ENCODE data around the gene ERVK3-1.
A peak's percentile ranks its signal among the peaks of the same experiment; 100 is the strongest.

ERVK3-1 gene

DNA sequence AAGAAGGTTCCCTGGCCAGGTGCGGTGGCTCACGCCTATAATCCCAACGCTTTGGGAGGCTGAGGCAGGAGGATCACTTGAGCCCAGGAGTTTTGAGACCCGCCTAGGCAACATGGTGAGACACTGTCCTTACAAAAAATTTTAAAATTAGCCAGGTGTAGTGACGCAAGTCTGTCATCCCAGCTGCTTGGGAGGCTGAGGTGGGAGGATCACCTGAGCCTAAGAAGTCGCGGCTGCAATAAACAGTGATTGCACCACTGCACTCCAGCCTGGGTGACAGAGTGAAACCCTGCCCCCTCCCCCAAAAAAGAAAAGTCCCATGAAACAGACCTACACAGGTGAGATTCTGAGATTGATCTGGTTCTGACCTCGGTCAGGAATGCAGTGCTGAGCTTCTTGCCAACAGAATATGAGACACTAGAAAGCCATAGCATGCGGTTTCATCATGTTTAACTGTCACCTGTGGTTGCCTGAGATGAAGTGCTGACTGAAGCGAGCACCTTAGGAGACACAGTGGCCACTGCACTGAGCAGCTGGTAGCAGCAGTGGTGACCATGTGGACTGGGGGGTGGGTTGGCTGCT lies 50.1 kb downstream of the ERVK3-1 start:
- DNase-seq (ENCODE audit: low read depth) = no peak
- TF ChIP-seq, protein P1, sequence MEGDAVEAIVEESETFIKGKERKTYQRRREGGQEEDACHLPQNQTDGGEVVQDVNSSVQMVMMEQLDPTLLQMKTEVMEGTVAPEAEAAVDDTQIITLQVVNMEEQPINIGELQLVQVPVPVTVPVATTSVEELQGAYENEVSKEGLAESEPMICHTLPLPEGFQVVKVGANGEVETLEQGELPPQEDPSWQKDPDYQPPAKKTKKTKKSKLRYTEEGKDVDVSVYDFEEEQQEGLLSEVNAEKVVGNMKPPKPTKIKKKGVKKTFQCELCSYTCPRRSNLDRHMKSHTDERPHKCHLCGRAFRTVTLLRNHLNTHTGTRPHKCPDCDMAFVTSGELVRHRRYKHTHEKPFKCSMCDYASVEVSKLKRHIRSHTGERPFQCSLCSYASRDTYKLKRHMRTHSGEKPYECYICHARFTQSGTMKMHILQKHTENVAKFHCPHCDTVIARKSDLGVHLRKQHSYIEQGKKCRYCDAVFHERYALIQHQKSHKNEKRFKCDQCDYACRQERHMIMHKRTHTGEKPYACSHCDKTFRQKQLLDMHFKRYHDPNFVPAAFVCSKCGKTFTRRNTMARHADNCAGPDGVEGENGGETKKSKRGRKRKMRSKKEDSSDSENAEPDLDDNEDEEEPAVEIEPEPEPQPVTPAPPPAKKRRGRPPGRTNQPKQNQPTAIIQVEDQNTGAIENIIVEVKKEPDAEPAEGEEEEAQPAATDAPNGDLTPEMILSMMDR (IDR thresholded peaks at IDR 0.05; ENCODE audit: insufficient read depth, low read depth, low read length, missing control alignments) = no peak
- no peak overlapping the region for H3K4me3 ChIP-seq (ENCODE audit: low read length)

DNA sequence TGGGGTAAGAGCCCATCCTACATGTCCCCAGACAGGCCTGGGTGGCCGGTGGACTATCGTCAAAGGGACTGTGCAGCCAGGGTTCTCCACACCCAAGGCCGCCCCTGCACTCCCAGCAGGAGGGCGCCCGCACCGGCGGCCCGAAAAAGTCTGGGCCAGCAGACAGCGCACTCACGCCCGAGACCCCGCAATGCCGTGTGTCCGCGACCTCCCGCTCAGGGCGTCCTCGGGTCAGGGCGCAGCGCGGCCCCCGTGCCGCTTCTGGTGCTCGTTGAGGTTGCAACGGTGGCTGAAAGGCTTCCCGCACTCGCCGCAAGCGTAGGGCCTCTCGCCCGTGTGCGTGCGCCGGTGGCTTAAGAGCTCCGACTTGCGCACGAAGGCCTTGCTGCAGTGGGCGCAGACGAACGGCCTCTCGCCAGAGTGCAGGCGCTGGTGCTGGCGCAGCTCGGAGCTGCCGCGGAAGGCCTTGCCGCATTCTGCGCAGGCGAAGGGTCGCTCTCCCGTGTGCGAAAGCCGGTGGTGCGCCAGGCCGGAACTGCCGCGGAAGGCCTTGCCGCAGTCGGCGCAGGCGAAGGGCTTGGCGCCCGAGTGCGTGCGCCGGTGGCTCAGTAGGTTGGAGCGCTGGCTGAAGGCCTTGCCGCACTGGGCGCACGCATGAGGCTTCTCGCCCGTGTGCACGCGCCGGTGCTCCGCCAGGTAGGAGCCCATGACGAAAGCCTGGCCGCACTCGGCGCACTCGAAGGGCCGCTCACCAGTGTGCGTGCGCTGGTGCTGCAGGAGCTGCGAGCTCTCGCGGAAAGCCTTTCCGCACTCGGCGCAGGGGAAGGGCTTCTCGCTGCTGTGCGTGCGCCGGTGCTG lies 51.0 kb downstream of the ERVK3-1 start:
- TF ChIP-seq, protein P1 (IDR thresholded peaks at IDR 0.05; ENCODE audit: insufficient read depth, low read depth, low read length, missing control alignments) = no peak
- H3K4me3 ChIP-seq (ENCODE audit: low read length) = peak overlapping the region; percentile 1
- peak; percentile 41 for DNase-seq (ENCODE audit: low read depth)

DNA sequence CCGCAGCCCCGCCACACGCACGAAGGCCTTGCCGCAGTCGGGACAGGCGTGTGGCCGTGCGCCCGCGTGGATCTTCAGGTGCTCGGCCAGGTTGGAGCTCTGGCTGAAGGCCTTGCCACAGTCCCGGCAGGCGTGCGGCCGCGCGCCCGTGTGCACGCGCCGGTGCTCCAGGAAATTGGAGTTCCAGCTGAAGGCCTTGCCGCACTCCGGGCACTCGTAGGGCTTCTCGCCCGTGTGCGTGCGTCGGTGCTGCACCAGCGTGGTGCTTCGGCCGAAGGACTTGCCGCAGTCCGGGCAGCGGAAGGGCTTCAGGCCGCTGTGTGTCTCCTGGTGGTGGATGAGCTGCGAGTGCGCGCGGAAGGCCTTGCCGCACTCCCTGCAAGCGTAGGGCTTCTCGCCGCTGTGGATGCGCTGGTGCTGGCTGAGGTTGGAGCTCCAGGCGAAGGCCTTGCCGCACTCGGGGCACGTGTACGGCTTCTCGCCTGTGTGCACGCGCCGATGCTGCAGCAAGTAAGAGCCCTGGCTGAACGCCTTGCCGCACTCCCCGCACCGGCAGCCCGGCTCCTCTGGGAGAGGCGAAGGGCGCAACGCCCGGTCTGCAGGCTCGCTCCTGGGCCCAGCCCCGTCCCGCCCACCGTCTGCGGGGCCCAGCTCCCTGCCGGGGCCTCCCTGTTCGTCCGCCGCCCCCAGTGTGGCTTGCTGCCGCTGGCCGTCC lies 51.7 kb downstream of the ERVK3-1 start:
- H3K4me3 ChIP-seq (ENCODE audit: low read length) = peak overlapping the region; percentile 1
- DNase-seq (ENCODE audit: low read depth) = no peak
- TF ChIP-seq, protein P1 (IDR thresholded peaks at IDR 0.05; ENCODE audit: insufficient read depth, low read depth, low read length, missing control alignments) = no peak

DNA sequence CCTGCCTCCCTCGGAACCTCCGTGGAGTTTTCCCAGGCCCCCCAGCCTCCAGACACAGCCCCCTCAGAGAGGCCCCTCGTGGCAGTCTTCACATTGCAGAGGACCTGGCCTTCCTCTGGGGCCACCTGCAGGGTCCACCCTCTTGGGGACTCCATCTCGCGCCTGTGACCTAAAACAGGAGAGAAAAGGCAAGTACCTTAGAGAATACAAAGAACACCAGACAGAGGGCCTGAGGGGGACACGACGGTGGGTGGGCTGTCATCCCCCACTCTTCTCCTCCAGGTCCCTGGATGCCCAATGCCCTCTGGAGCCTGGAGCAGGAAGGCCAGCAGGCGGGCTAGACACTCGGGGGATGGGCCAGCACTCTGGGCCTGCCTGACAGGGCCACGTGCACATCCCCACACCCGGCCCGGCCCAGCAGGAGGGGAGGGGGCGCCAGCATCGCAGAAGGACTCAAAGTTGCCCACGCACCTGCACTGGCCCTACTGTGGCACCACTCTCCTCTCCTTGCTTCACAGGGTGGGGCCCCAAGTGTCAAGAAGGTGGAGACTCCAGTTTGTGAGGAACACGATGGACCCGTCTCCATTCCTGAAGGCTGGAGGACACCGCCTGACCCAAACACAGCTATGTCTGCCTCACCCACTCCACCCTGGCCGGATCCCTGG lies 52.4 kb downstream of the ERVK3-1 start:
- DNase-seq (ENCODE audit: low read depth) = no peak
- TF ChIP-seq, protein P1 (IDR thresholded peaks at IDR 0.05; ENCODE audit: insufficient read depth, low read depth, low read length, missing control alignments) = no peak
- H3K4me3 ChIP-seq (ENCODE audit: low read length) = no peak overlapping the region

DNA sequence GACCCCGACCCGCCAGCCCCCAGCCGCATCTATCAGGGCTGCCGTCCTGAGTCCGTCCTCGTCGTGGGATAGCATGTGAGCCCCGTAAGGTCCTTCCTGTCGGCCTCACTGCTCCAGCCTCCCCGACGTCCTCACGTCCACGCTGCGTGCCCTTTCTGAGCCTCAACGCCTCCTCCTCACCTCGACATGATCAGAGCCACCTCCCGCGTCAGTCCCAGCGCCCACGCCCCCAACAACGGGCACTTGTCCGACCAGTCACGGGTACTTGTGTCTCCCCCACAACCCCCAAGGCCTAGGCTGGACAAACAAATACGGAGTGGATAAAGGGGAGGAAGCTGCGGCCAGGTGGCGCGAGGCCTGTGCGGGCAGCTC lies 56.7 kb downstream of the ERVK3-1 start:
- TF ChIP-seq, protein P1 (IDR thresholded peaks at IDR 0.05; ENCODE audit: insufficient read depth, low read depth, low read length, missing control alignments) = peak; percentile 4
- DNase-seq (ENCODE audit: low read depth) = no peak
- H3K4me3 ChIP-seq (ENCODE audit: low read length) = peak overlapping the region; percentile 77

DNA sequence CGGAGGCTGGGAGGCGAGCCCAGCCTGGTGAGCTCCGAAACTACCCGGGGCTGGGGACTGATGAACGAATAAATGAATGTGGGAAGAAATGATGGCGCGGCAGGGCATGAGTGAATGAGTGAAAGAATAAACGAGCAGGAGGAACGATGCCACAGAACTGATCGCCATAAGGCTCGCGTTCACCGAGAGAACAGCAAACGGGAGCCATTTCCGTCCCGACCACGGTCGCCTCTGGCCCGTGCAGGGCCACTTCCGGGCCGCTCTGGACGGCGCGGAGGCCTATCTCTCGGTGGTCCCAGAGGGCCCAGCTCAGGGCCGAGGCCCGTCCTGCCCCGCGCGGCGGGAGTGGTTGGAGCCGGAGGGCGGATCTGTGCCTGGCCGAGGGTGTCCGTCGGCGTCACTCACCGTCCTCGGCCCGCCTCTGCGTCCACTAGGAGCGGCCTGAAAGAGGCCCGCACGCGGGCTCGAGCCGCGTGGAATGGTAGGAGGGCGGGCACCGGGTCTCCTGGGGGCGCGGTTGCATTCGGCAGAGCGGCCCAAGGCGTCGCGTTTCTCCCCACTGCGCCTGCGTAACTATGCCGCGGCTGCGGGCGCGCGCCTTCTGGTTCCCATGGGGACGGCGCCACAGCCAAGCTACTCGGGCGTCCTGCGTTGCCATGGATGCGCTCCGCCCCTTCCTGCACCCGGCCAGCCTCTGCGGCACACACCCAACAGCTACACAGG lies 57.3 kb downstream of the ERVK3-1 start, which contains the start of gene ZNF497:
ZNF497 (minus strand) TSS at position 480 of the 723 bp plus-strand sequence. CDS start 5,116 bp downstream, outside the sequence.
- TF ChIP-seq, protein P1 (IDR thresholded peaks at IDR 0.05; ENCODE audit: insufficient read depth, low read depth, low read length, missing control alignments) = no peak
- DNase-seq (ENCODE audit: low read depth) = peak; percentile 97
- H3K4me3 ChIP-seq (ENCODE audit: low read length) = peak within 1 kb of the TSS; percentile 77

All from epithelial cell of esophagus (primary cell).